Stimulated activated CD4-positive, alpha-beta T cell treated with anti-CD3 and anti-CD28 coated beads, Interleukin-1b, Interleukin-23, amount 100 ng/mL, for 4 hours (primary cell): Measurements from ENCODE around the gene CLEC4C.
"Not testable (repeated sequence)": the region's sequence is repeated elsewhere in the genome, so short reads cannot be mapped to it uniquely, and the experiment has no call there.

Experiments used
- DNase-seq, 2 donors: peaks; one replicate each; pipeline ENCODE4 v3.0.0-alpha.2; 2020; ENCODE audit warnings: low read depth in 2 of 2

The CLEC4C gene, protein sequence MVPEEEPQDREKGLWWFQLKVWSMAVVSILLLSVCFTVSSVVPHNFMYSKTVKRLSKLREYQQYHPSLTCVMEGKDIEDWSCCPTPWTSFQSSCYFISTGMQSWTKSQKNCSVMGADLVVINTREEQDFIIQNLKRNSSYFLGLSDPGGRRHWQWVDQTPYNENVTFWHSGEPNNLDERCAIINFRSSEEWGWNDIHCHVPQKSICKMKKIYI

DNA sequence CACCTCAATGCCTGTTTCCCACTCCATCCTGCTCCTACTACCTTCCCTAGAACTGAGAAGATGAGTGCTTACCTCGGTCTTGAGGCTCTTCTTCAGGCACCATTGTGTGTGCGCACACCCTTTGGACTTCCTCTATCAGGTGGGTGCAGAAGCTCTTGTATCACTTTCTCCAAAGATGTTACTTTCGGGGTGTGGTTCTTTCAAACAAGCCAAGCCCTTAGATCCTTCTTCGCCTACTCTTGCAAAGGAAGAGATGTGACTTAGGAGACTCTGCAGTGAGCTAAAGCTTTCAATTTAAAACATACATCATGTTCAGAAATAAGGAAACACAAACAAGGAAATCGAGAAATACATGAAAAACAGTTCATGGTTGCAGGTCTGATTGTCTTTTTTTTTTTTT is at the start of gene CLEC4C:
Gene CLEC4C, minus strand, starts transcription at position 130 of the 400 bp plus-strand sequence. Its CDS starts 27 bp downstream, at position 103.
- DNase-seq = no peak

- no peak for DNase-seq
Measured at GRCh38 chr12:7793211-7793610, 46.0 kb upstream of the CLEC4C start.

GRCh38 chr12:7788884-7789528 is 41.8 kb upstream of the CLEC4C start, which contains the start of gene NANOG:
NANOG (plus strand) TSS chr12:7789402; CDS start chr12:7789615, 213 bp downstream.
- not testable (repeated sequence) for DNase-seq

- no peak for DNase-seq
Measured at GRCh38 chr12:7788294-7788660, 41.1 kb upstream of the CLEC4C start.

DNA sequence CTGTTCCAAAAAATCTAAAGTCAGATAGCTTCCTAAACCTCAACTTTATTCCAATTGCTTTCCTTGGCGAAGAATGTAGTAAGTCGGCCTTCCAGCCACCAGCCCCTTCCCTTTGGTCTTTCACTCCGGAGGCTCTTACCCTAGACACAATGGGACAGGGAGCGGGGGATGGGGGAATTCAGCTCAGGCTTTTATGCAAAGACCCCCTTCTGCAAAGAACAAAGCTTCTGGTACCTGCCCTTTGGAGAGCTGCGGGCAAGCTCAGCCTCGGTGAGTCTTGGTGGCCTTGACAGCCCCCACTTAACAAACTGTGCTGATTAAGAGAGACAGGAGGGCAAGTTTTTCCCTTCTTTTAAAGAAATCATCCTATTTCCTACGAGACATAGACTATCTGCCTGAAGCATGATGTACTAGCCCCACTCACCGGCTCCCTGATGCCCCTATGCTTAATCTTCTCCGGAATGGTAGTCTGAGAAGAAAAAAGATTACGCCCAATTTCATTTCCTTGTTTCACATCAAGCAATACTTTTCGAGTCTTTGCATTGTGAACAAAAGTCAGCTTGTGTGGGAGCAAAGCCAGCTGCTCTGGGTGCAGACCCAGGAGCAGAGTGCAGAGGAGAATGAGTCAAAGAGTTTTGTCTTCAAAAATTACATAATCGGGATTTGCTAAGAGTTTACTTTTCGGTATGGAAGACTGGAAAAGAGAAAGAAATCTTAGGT is 40.6 kb upstream of the CLEC4C start:
- no peak for DNase-seq

GRCh38 chr12:7784701-7785100 is 37.5 kb upstream of the CLEC4C start:
- no peak for DNase-seq

DNA sequence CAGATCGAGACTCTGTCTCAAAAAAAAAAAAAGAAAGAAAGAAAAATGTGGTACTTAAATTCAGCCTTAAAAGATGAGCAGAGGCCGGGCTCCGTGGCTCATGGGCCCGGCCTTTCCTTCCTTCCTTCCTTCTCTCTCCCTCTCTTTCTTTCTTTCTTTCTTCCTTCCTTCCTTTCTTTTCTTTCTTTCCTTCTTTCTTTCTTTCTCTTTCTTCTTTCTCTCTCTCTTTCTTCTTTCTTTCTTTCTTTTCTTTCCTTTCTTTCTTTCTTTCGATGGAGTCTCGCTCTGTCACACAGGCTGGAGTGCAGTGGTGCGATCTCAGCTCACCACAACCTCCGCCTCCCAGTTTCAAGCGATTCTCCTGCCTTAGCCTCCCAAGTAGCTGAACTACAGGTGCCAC is 36.3 kb upstream of the CLEC4C start:
- DNase-seq = not testable (repeated sequence)

GRCh38 chr12:7782055-7782454 is 34.9 kb upstream of the CLEC4C start:
- DNase-seq = no peak

- no peak for DNase-seq
Measured at GRCh38 chr12:7781274-7781673, 34.1 kb upstream of the CLEC4C start.

DNA sequence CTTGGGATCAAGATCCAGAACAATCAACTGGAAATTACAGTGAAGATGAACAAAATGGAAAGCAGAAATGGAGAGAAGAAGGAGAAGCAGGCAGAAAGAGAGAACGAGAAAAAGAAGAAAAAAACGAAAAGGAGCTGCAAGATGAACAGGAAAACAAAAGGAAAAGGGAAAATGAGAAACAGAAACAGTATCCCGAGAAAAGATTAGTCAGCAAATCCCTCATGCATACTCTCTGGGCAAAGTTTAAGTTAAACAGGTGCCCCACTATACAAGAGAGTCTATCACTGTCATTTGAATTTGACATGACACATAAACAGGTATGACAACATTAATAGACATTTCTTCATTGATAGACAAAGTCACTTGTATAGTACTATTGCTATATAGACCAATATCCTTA is 22.8 kb upstream of the CLEC4C start:
- no peak for DNase-seq

GRCh38 chr12:7758766-7759140 is 11.6 kb upstream of the CLEC4C start:
- DNase-seq = no peak

GRCh38 chr12:7756993-7757392 is 9.8 kb upstream of the CLEC4C start:
- no peak for DNase-seq

DNA sequence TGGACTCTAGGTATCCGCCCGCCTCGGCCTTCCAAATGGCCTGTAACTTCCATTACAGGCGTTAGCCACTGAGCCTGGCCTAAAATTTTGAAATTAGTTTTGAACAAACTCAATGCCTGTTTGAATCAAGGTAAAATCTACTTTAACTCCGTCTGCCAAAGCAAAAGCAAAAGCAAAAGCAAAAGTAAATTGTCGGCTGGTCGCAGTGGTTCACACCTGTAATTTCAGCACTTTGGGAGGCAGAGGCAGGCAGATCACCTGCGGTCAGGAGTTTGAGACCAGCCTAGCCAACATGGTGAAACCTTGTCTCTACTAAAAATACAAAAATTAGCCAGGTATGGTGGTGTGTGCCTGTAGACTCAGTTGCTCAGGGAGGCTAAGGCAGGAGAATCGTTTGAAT is 8.5 kb upstream of the CLEC4C start:
- not testable (repeated sequence) for DNase-seq

DNA sequence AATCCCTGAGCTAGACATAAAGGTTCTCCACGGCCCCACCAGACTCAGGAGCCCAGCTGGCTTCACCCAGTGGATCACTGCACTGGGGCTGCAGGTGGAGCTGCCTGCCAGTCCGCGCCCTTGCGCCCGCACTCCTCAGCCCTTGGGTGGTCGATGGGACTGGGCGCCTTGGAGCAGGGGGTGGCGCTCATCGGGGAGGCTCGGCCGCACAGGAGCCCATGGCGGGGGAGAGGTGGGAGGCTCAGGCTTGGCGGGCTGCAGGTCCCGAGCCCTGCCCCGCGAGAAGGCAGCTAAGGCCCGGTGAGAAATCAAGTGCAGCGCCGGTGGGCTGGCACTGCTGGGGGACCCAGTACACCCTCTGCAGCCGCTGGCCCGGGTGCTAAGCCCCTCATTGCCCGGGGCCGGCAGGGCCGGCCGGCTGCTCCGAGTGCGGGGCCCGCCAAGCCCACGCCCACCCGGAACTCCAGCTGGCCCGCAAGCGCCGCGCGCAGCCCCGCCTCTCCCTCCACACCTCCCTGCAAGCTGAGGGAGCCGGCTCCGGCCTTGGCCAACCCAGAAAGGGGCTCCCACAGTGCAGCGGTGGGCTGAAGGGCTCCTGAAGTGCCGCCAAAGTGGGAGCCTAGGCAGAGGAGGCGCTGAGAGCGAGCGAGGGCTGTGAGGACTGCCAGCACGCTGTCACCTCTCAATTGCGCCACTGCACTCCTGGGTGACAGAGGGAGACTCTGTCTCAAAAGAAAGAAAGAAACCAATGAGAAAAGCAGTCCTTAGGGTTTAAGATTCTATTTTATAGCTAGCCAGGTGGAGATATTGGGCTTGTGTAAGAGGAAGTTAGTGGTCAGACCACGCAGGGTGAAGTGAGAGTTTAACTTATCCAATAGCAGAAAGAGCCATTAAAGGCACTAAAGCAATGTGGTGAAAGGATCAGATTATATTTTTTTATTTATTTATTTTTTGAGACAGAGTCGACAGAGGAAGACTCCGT is 5.1 kb upstream of the CLEC4C start:
- not testable (repeated sequence) for DNase-seq

GRCh38 chr12:7751394-7751793 is 4.2 kb upstream of the CLEC4C start:
- no peak for DNase-seq

GRCh38 chr12:7750350-7750749 is 3.2 kb upstream of the CLEC4C start:
- no peak for DNase-seq

GRCh38 chr12:7749442-7749841 is 2.3 kb upstream of the CLEC4C start:
- no peak for DNase-seq

GRCh38 chr12:7748852-7749251 is 1.7 kb upstream of the CLEC4C start:
- DNase-seq = no peak

DNA sequence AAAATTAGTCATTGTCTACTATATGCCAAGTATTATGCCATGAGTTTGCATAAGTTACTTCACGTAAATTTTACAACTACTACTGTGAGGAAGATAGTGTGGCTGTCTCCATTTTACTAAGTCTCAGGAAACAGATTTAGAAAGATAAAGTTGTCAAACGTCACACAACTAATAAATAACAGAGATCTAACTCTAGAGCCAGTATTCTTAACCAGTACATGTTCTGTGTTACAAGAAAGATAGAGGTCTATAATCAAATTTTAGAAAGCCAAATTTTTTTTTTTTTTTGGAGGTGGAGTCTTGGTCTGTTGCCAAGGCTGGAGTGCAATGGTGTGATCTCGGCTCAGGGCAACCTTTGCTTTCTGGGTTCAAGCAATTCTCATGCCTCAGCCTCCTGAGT is 14.2 kb downstream of the CLEC4C start:
- DNase-seq = no peak

DNA sequence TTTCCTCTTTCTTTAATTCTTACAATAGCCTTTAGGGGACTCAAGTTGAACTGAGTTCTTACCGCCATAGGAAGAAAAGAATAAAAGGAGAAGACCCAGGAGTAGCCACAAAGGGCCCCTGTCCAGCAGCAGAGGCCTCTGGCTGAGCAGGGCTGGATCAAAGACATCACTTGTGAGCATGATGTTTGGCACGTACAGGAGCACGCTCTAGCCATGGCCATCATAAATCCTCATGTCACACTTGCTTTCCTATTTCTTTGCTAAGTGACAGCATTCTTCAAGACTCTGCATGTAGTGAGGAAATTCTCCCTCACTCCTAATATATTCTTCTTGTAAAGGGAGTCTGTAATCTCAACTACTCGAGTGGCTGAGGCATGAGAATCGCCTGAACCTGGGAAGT is 15.7 kb downstream of the CLEC4C start:
- no peak for DNase-seq

GRCh38 chr12:7730984-7731383 is 16.2 kb downstream of the CLEC4C start:
- not testable (repeated sequence) for DNase-seq

DNA sequence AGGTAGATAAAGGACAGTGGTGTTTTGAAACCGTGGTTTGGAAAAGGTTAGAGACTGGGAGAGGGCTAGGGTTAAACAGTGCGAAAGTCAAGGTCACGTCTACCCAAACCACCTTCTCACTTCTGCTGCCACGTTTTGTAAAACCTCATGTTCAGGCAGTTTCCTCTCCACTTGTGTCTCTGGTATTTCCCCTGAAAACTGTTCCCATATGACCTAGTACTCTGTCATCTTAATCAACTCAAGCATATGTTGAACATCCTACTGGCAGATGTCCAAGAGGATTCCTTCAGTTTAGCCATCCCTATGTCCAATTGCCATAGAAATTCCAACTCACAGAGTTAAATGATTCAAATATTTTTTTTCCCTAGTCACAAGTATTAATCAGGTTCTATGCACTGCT is 17.4 kb downstream of the CLEC4C start:
- DNase-seq = no peak
